Activated CD8-positive, alpha-beta T cell treated with anti-CD3 and anti-CD28 coated beads for 36 hours (primary cell): ENCODE data around the gene FBXL13. TPM values are rescaled to one million over a fixed set of nuclear protein-coding genes. Genes with fewer than 3 reads are reported as not detected.
"Not testable (repeated sequence)": the region's sequence is repeated elsewhere in the genome, so short reads cannot be mapped to it uniquely, and the experiment has no call there.

ENCODE experiments used
- ATAC-seq: fragments of 200-7000 bp; cut with Tn5 transposase; one replicate; pipeline ENCODE4 v1.10.0; 2021; ENCODE audit warnings: mild to moderate bottlenecking, moderate library complexity
- CTCF ChIA-PET: fragments of 350-600 bp; sonication (Branson Sonifier 250); formaldehyde crosslinking; loops from one replicate; lab custom pipeline; 2021; ENCODE audit warnings: antibody characterized with exemption; lab: Charles Lee
- POLR2A ChIA-PET: fragments of 350-600 bp; sonication (Branson Sonifier 250); formaldehyde crosslinking; loops from one replicate; lab custom pipeline; 2021; ENCODE audit warnings: antibody characterized with exemption; lab: Charles Lee
- DNase-seq: peaks from one replicate; pipeline ENCODE4 v3.0.0-alpha.2; 2020
- H3K27ac Mint-ChIP-seq: one replicate; pipeline ENCODE4 v1.8.0; 2021; ENCODE audit warnings: mild to moderate bottlenecking, mixed read lengths
- H3K27me3 Mint-ChIP-seq: one replicate; pipeline ENCODE4 v1.8.0; 2021; ENCODE audit warnings: mixed read lengths
- H3K36me3 Mint-ChIP-seq: one replicate; pipeline ENCODE4 v1.8.0; 2021; ENCODE audit warnings: low read depth, mixed read lengths
- H3K4me1 Mint-ChIP-seq: one replicate; pipeline ENCODE4 v1.8.0; 2021; ENCODE audit warnings: low read depth, mixed read lengths
- H3K4me3 Mint-ChIP-seq: one replicate; pipeline ENCODE4 v1.8.0; 2021; ENCODE audit warnings: mild to moderate bottlenecking, moderate library complexity, mixed read lengths
- H3K9me3 Mint-ChIP-seq: one replicate; pipeline ENCODE4 v1.8.0; 2021; ENCODE audit warnings: mixed read lengths
- CTCF ChIP-seq: fragments of 200-600 bp; IDR thresholded peaks from one replicate; pipeline ENCODE4 v1.8.0; 2022; ENCODE audit warnings: antibody characterized with exemption, mild to moderate bottlenecking
- intact Hi-C: fragments of 100-400 bp; cut with micrococcal nuclease; formaldehyde crosslinking; loops from one replicate; pipeline ENCODE4 v1.10.0; 2022
- total RNA-seq, 2 experiments: library from RNA; stranded (reverse); gene quantifications; one replicate each; pipeline ENCODE4 v1.2.3, GENCODE V29; 2021

Gene FBXL13
- total RNA-seq, 2 experiments from 2014 or later = 0.96 to 1.4 TPM

DNA sequence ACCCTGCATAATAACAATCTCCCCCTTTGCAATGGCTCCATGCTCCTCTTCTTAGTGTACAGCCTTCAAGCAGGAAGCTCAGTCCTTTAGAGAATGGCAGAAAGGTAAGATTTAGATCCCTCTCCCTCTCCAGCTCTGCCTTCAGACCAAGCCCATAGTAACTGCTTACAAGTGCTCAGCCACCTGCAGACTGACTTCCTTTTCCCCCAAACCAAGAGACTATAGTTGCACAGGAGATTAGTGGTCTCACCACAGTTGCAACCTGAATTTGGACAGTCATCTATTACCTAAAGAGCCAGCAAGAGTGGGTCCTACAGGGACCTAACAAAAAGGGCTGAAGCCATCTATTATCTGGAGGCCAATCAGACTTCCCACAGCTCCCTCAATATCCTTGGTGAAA, 16.5 kb downstream of the FBXL13 start:
- DNase-seq (no peak), ATAC-seq (no peak)
- ChIA-PET CTCF (interaction anchor here (1.0 kb wide), 1 partner anchor 11 kb away, joined by 3 read pairs; no protein-coding TSS in a partner anchor), POLR2A (no interaction called here)
- intact Hi-C loops = no loop called here
- Mint-ChIP-seq H3K27ac (no peak overlapping the region), H3K4me1 (no peaks in the 10 kb centered on the region), H3K4me3 (no peak overlapping the region), H3K27me3 (no peaks in the 10 kb centered on the region), H3K36me3 (no peaks in the 10 kb centered on the region), H3K9me3 (no peaks in the 10 kb centered on the region)
- no peak for TF ChIP-seq CTCF

DNA sequence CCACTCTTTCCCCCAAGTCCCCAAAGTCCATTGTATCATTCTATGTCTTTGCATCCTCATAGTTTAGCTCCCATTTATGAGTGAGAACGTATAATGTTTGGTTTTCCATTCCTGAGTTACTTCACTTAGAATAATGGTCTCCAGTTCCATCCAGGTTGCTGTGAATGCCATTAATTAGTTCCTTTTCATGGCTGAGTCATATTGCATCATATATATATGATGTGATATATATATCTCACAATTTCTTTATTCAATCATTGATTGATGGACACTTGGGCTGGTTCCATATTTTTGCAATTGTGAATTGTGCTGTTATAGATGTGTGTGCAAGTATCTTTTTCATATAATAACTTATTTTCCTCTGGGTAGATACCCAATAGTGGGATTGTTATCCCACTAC, 18.6 kb downstream of the FBXL13 start:
- DNase-seq, CTCF ChIA-PET, ATAC-seq, H3K36me3 Mint-ChIP-seq, POLR2A ChIA-PET, H3K4me1 Mint-ChIP-seq, H3K4me3 Mint-ChIP-seq, H3K9me3 Mint-ChIP-seq, H3K27ac Mint-ChIP-seq, H3K27me3 Mint-ChIP-seq, intact Hi-C loops: not testable (repeated sequence)

DNA sequence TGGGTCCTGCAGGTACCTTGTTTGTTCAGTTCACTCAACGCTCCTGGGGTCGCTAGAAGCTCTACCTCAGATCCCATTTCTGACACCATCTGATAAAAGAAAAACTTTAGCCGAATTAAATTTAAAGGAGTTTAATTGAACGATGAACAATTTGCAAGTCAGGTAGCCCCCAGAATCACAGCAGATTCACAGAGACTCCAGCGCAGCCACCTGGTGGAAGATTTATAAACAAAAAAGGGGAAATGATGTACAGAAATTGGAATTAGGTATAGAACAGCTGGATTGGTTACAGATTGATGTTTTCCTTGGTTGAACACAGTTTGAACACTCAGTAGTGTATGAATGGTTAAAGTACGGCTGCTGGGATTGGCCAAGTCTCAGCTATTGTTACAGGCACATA, 23.1 kb downstream of the FBXL13 start:
- no peaks in the 10 kb centered on the region for H3K27me3 Mint-ChIP-seq
- TF ChIP-seq CTCF = no peak
- H3K4me1 Mint-ChIP-seq = no peaks in the 10 kb centered on the region
- intact Hi-C loops = no loop called here
- H3K27ac Mint-ChIP-seq = no peak overlapping the region
- ATAC-seq (no peak), DNase-seq (no peak)
- H3K9me3 Mint-ChIP-seq = peaks cover 4% of the 10 kb centered on the region
- ChIA-PET POLR2A (no interaction called here), CTCF (interaction anchor here (2.1 kb wide), 1 partner anchor 10 kb away, joined by 9 read pairs; no protein-coding TSS in a partner anchor)
- no peaks in the 10 kb centered on the region for H3K36me3 Mint-ChIP-seq
- no peak overlapping the region for H3K4me3 Mint-ChIP-seq

DNA sequence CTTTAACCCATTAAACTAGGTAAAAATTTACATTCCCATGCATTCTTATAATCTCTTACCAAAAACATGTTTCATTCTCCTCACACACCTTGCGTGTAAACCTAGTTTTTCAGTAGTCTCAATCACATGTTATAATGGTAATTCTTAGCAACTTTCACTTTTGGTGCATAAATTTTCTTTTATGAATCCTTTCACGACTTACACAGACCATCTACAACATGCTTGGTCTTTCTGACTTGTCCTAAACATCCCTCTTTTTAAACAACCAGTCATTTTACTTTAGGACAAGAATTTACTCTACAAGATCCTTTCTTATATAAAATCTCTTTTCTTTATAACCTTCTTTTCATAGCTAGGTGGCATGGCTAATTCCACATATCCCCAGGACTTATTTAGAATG, 25.8 kb downstream of the FBXL13 start:
- CTCF ChIA-PET = no interaction called here
- Mint-ChIP-seq H3K36me3 (no peaks in the 10 kb centered on the region), H3K27ac (no peak overlapping the region), H3K27me3 (no peaks in the 10 kb centered on the region), H3K4me3 (no peak overlapping the region), H3K9me3 (peaks cover 6% of the 10 kb centered on the region), H3K4me1 (no peaks in the 10 kb centered on the region)
- intact Hi-C loops = no loop called here
- POLR2A ChIA-PET = no interaction called here
- no peak for ATAC-seq
- no peak for TF ChIP-seq CTCF
- DNase-seq = no peak

- H3K27me3 Mint-ChIP-seq, DNase-seq, ATAC-seq, POLR2A ChIA-PET, H3K36me3 Mint-ChIP-seq, H3K4me1 Mint-ChIP-seq, H3K27ac Mint-ChIP-seq, intact Hi-C loops, H3K4me3 Mint-ChIP-seq, CTCF ChIA-PET: not testable (repeated sequence)
- peaks cover 11% of the 10 kb centered on the region for H3K9me3 Mint-ChIP-seq
Observed at GRCh38 chr7:103041815-103042214, 32.8 kb downstream of the FBXL13 start.

DNA sequence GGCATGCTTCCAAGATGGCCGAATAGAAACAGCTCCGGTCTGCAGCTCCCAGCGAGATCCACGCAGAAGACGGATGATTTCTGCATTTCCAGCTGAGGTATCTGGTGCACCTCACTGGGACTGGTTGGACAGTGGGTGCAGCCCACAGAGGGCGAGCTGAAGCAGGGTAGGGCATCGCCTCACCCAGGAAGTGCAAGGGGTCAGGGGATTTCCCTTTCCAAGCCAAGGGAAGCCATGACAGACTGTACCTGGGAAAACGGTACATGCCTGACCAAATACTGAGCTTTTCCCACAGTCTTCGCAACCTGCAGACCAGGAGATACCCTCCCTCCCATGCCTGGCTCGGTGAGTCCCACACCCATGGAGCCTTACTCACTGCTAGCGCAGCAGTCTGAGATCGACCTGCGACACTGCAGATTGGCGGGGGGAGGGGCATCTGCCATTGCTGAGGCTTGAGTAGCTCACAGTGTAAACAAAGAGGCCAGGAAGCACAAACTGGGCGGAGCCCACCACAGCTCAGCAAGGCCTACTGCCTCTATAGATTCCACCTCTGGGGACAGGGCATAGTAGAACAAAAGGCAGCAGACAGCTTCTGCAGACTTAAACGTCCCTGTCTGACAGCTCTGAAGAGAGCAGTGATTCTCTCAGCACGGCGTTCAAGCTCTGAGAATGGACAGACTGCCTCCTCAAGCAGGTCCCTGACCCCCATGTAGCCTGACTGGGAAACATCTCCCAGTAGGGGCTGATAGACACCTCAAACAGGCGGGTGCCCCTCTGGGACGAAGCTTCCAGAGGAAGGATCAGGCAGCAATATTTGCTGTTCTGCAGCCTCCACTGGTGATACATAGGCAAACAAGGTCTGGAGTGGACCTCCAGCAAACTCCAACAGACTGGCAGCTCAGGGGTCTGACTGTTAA, 36.5 kb downstream of the FBXL13 start:
- H3K27me3 Mint-ChIP-seq, intact Hi-C loops, DNase-seq, H3K4me1 Mint-ChIP-seq, H3K4me3 Mint-ChIP-seq, H3K9me3 Mint-ChIP-seq, ATAC-seq, H3K27ac Mint-ChIP-seq, POLR2A ChIA-PET, CTCF ChIA-PET, H3K36me3 Mint-ChIP-seq: not testable (repeated sequence)
